ENCODE measurements around the gene RBSN.

DNA sequence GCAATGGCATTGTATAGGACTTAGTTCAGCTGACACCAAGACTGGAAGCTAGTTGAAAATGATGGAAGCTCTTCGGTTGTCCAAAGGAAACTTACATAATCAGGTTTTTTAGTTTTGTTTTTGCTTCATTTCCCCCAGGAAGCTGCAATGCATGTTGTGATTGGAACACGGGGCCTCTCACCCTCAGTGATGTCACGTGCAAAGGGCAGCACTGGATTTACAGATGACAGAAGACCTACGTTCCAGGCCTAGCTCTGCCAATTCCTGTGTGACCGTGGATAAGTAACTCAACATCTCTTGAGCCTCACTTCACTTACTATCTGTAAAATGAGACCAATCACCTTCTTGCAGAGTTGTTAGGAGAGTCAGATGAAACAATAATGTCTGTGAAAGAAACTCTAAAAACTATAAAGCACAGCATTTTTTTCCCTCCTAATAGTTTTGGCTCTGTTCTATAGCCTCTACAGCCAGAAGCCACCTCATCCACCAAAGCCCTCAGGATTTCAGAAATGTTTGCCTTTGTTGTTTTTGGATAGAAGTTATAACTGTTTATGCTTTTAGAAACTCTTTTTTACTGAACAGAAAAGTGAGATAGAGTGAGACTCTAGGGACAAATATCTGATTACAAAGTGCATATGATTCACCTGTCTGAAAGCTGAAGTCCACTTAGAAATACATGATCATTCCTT, 4.6 kb downstream of the RBSN start:
- TF ChIP-seq CTCF (IDR thresholded peaks at IDR 0.05) = no peak
- no peak for TF ChIP-seq POLR2A (IDR thresholded peaks at IDR 0.05)
- no peak for TF ChIP-seq POLR2AphosphoS5 (IDR thresholded peaks at IDR 0.05)

Measured in gastroesophageal sphincter (tissue), 3 donors.